ENCODE measurements around the gene PKNOX1.
"Not testable (repeated sequence)": the region's sequence is repeated elsewhere in the genome, so short reads cannot be mapped to it uniquely, and the experiment has no call there.

The PKNOX1 gene

GRCh38 chr21:42949094-42949755 is 25.1 kb upstream of the PKNOX1 start:
- not testable (repeated sequence) for DNase-seq (ENCODE audit: low read depth in 1 of 2, low spot score in 1 of 2)

GRCh38 chr21:42951193-42951592 is 23.2 kb upstream of the PKNOX1 start:
- DNase-seq (ENCODE audit: low read depth in 1 of 2, low spot score in 1 of 2), result not testable (repeated sequence)

- DNase-seq (ENCODE audit: low read depth in 1 of 2, low spot score in 1 of 2), result no peak
These were observed 17.3 kb upstream of the PKNOX1 start for GRCh38 chr21:42956824-42957630.

GRCh38 chr21:42958122-42958521 is 16.2 kb upstream of the PKNOX1 start:
- not testable (repeated sequence) for DNase-seq (ENCODE audit: low read depth in 1 of 2, low spot score in 1 of 2)

- DNase-seq (ENCODE audit: low read depth in 1 of 2, low spot score in 1 of 2), result no peak
These were observed 14.6 kb upstream of the PKNOX1 start for GRCh38 chr21:42959728-42960127.

- DNase-seq (ENCODE audit: low read depth in 1 of 2, low spot score in 1 of 2), result no peak
These were observed 11.9 kb upstream of the PKNOX1 start for GRCh38 chr21:42962380-42963007.

GRCh38 chr21:42964086-42964485 is 10.3 kb upstream of the PKNOX1 start:
- DNase-seq (ENCODE audit: low read depth in 1 of 2, low spot score in 1 of 2), result no peak

- DNase-seq (ENCODE audit: low read depth in 1 of 2, low spot score in 1 of 2), result no peak
These were observed 9.7 kb upstream of the PKNOX1 start for GRCh38 chr21:42964546-42965210.

- no peak for DNase-seq (ENCODE audit: low read depth in 1 of 2, low spot score in 1 of 2)
These were observed 9.2 kb upstream of the PKNOX1 start for GRCh38 chr21:42965211-42965560.

GRCh38 chr21:42967616-42968015 is 6.7 kb upstream of the PKNOX1 start:
- not testable (repeated sequence) for DNase-seq (ENCODE audit: low read depth in 1 of 2, low spot score in 1 of 2)

- no peak for DNase-seq (ENCODE audit: low read depth in 1 of 2, low spot score in 1 of 2)
These were observed 5.2 kb upstream of the PKNOX1 start for GRCh38 chr21:42969193-42969600.

- DNase-seq (ENCODE audit: low read depth in 1 of 2, low spot score in 1 of 2), result no peak
These were observed 3.3 kb upstream of the PKNOX1 start for GRCh38 chr21:42970946-42971653.

- no peak for DNase-seq (ENCODE audit: low read depth in 1 of 2, low spot score in 1 of 2)
These were observed 2.5 kb upstream of the PKNOX1 start for GRCh38 chr21:42971897-42972275.

- no peak for DNase-seq (ENCODE audit: low read depth in 1 of 2, low spot score in 1 of 2)
These were observed 912 bp upstream of the PKNOX1 start for GRCh38 chr21:42973309-42973990.

GRCh38 chr21:42974832-42975820 is 764 bp downstream of the PKNOX1 start:
- DNase-seq (ENCODE audit: low read depth in 1 of 2, low spot score in 1 of 2), result peak; percentile 33 to 54

- no peak for DNase-seq (ENCODE audit: low read depth in 1 of 2, low spot score in 1 of 2)
These were observed 1.7 kb downstream of the PKNOX1 start for GRCh38 chr21:42975886-42976608.

GRCh38 chr21:42980312-42981213 is 6.2 kb downstream of the PKNOX1 start:
- DNase-seq (ENCODE audit: low read depth in 1 of 2, low spot score in 1 of 2), result no peak

GRCh38 chr21:42981214-42981523 is 6.8 kb downstream of the PKNOX1 start:
- no peak for DNase-seq (ENCODE audit: low read depth in 1 of 2, low spot score in 1 of 2)

Measured in activated CD4-positive, alpha-beta T cell treated with anti-CD3 and anti-CD28 coated beads, Interleukin-2, amount 50 U/mL, for 24 hours (primary cell).